Fibroblast of skin of left biceps (primary cell): ENCODE measurements around the gene FAM3A.
A peak's percentile ranks its signal among the peaks of the same experiment; 100 is the strongest.

Experiments used
- DNase-seq, 2 experiments: peaks; one replicate each; pipeline ENCODE4 v3.0.0-alpha.2; 2013; ENCODE audit warnings: low read depth in 2 of 2

Gene FAM3A

GRCh38 chrX:154481195-154481594, 34.8 kb downstream of the FAM3A start:
- DNase-seq, result no peak

GRCh38 chrX:154478728-154479622, 37.1 kb downstream of the FAM3A start, which contains the start of gene LAGE3:
Gene LAGE3, minus strand, starts transcription at chrX:154479281. Its CDS starts 366 bp downstream, at chrX:154478915.
- DNase-seq, result peak; percentile 53 to 56

GRCh38 chrX:154477891-154478477, 38.0 kb downstream of the FAM3A start:
- no peak for DNase-seq

- DNase-seq, result no peak
These were observed 39.2 kb downstream of the FAM3A start for GRCh38 chrX:154476821-154477220.

- DNase-seq, result no peak
These were observed 42.3 kb downstream of the FAM3A start for GRCh38 chrX:154473683-154474082.

- DNase-seq, result no peak
These were observed 43.1 kb downstream of the FAM3A start for GRCh38 chrX:154472685-154473632.

- no peak for DNase-seq
These were observed 44.0 kb downstream of the FAM3A start for GRCh38 chrX:154471839-154472684.

- DNase-seq, result no peak
These were observed 45.0 kb downstream of the FAM3A start for GRCh38 chrX:154470914-154471568.

GRCh38 chrX:154470434-154470833, 45.6 kb downstream of the FAM3A start:
- no peak for DNase-seq

GRCh38 chrX:154469880-154470279, 46.2 kb downstream of the FAM3A start:
- no peak for DNase-seq

- DNase-seq, result no peak
These were observed 46.9 kb downstream of the FAM3A start for GRCh38 chrX:154469114-154469513.

GRCh38 chrX:154468217-154468616, 47.8 kb downstream of the FAM3A start:
- DNase-seq, result no peak

- no peak for DNase-seq
These were observed 48.5 kb downstream of the FAM3A start for GRCh38 chrX:154467556-154467955.

GRCh38 chrX:154466907-154467306, 49.1 kb downstream of the FAM3A start:
- DNase-seq, result no peak

- DNase-seq, result no peak
These were observed 50.0 kb downstream of the FAM3A start for GRCh38 chrX:154466036-154466435.

- DNase-seq, result no peak
These were observed 50.4 kb downstream of the FAM3A start for GRCh38 chrX:154465601-154466000.

GRCh38 chrX:154464806-154465365, 51.1 kb downstream of the FAM3A start:
- DNase-seq, result no peak

- DNase-seq, result no peak
These were observed 52.3 kb downstream of the FAM3A start for GRCh38 chrX:154463611-154464220.

- DNase-seq, result no peak
These were observed 53.6 kb downstream of the FAM3A start for GRCh38 chrX:154462396-154462795.

- DNase-seq, result no peak
These were observed 55.7 kb downstream of the FAM3A start for GRCh38 chrX:154460326-154460725.
